ENCODE measurements around the gene ANKEF1. TPM values are rescaled to one million over a fixed set of nuclear protein-coding genes. Genes with fewer than 3 reads are reported as not detected.
"Not testable (repeated sequence)": the region's sequence is repeated elsewhere in the genome, so short reads cannot be mapped to it uniquely, and the experiment has no call there.

The ANKEF1 gene
- polyA plus RNA-seq, 2 donors, result 1.2 to 2.3 TPM

GRCh38 chr20:10023911-10024310 is 10.9 kb upstream of the ANKEF1 start:
- WGBS, 2 donors, result 73 to 77% methylated on average over 2 of the region's 2 CpGs

GRCh38 chr20:10031451-10032215 is 3.2 kb upstream of the ANKEF1 start:
- H3K36me3 ChIP-seq (ENCODE audit: control insufficient read depth in 2 of 2, insufficient read depth in 2 of 2, low read length in 1 of 2); H3K4me3 ChIP-seq (ENCODE audit: low read depth in 1 of 2, low read length in 2 of 2); H3K27me3 ChIP-seq (ENCODE audit: control insufficient read depth in 1 of 2, insufficient read depth in 2 of 2, low read length in 2 of 2); H3K27ac ChIP-seq (ENCODE audit: low read depth in 2 of 2, low read length in 1 of 2); H3K9me3 ChIP-seq (ENCODE audit: control insufficient read depth in 2 of 2, insufficient read depth in 1 of 2, low read depth in 1 of 2, low read length in 1 of 2); H3K4me1 ChIP-seq (ENCODE audit: control insufficient read depth in 2 of 2, insufficient read depth in 2 of 2, low read length in 1 of 2): not testable (repeated sequence)
- WGBS, 2 donors, result 91 to 94% methylated on average over 35 to 47 of the region's 47 CpGs

More at GRCh38 chr20:10023911-10024310, 10.9 kb upstream of the ANKEF1 start:
- Histone ChIP-seq H3K27me3 (ENCODE audit: control insufficient read depth in 1 of 2, insufficient read depth in 2 of 2, low read length in 2 of 2) (no peaks in the 10 kb centered on the region), H3K36me3 (ENCODE audit: control insufficient read depth in 2 of 2, insufficient read depth in 2 of 2, low read length in 1 of 2) (no peaks in the 10 kb centered on the region), H3K4me3 (ENCODE audit: low read depth in 1 of 2, low read length in 2 of 2) (no peak overlapping the region), H3K4me1 (ENCODE audit: control insufficient read depth in 2 of 2, insufficient read depth in 2 of 2, low read length in 1 of 2) (no peaks in the 10 kb centered on the region), H3K27ac (ENCODE audit: low read depth in 2 of 2, low read length in 1 of 2) (no peak overlapping the region), H3K9me3 (ENCODE audit: control insufficient read depth in 2 of 2, insufficient read depth in 1 of 2, low read depth in 1 of 2, low read length in 1 of 2) (no peaks in the 10 kb centered on the region)

- not testable (repeated sequence) for H3K4me1 ChIP-seq (ENCODE audit: control insufficient read depth in 2 of 2, insufficient read depth in 2 of 2, low read length in 1 of 2); H3K4me3 ChIP-seq (ENCODE audit: low read depth in 1 of 2, low read length in 2 of 2); H3K9me3 ChIP-seq (ENCODE audit: control insufficient read depth in 2 of 2, insufficient read depth in 1 of 2, low read depth in 1 of 2, low read length in 1 of 2); H3K27me3 ChIP-seq (ENCODE audit: control insufficient read depth in 1 of 2, insufficient read depth in 2 of 2, low read length in 2 of 2); H3K27ac ChIP-seq (ENCODE audit: low read depth in 2 of 2, low read length in 1 of 2); H3K36me3 ChIP-seq (ENCODE audit: control insufficient read depth in 2 of 2, insufficient read depth in 2 of 2, low read length in 1 of 2)
- 90 to 95% methylated on average over 7 of the region's 7 CpGs for WGBS, 2 donors
Observed at GRCh38 chr20:10032269-10032668, 2.5 kb upstream of the ANKEF1 start.

GRCh38 chr20:10033905-10034650 is 709 bp upstream of the ANKEF1 start:
- H3K4me3 ChIP-seq (ENCODE audit: low read depth in 1 of 2, low read length in 2 of 2), result peak overlapping the region in 1 of 2 donors; percentile 76
- 77 to 89% methylated on average over 5 of the region's 5 CpGs for WGBS, 2 donors
- no peak overlapping the region for H3K27ac ChIP-seq (ENCODE audit: low read depth in 2 of 2, low read length in 1 of 2)

GRCh38 chr20:10036321-10036720 is 1.5 kb downstream of the ANKEF1 start:
- H3K4me3 ChIP-seq (ENCODE audit: low read depth in 1 of 2, low read length in 2 of 2); H3K4me1 ChIP-seq (ENCODE audit: control insufficient read depth in 2 of 2, insufficient read depth in 2 of 2, low read length in 1 of 2); H3K9me3 ChIP-seq (ENCODE audit: control insufficient read depth in 2 of 2, insufficient read depth in 1 of 2, low read depth in 1 of 2, low read length in 1 of 2); H3K27me3 ChIP-seq (ENCODE audit: control insufficient read depth in 1 of 2, insufficient read depth in 2 of 2, low read length in 2 of 2); H3K36me3 ChIP-seq (ENCODE audit: control insufficient read depth in 2 of 2, insufficient read depth in 2 of 2, low read length in 1 of 2); H3K27ac ChIP-seq (ENCODE audit: low read depth in 2 of 2, low read length in 1 of 2): not testable (repeated sequence)
- WGBS, 2 donors, result 94 to 98% methylated on average over 8 of the region's 8 CpGs

More at GRCh38 chr20:10033905-10034650, 709 bp upstream of the ANKEF1 start:
- Histone ChIP-seq H3K9me3 (ENCODE audit: control insufficient read depth in 2 of 2, insufficient read depth in 1 of 2, low read depth in 1 of 2, low read length in 1 of 2) (no peaks in the 10 kb centered on the region), H3K27me3 (ENCODE audit: control insufficient read depth in 1 of 2, insufficient read depth in 2 of 2, low read length in 2 of 2) (no peaks in the 10 kb centered on the region), H3K4me1 (ENCODE audit: control insufficient read depth in 2 of 2, insufficient read depth in 2 of 2, low read length in 1 of 2) (no peaks in the 10 kb centered on the region), H3K36me3 (ENCODE audit: control insufficient read depth in 2 of 2, insufficient read depth in 2 of 2, low read length in 1 of 2) (no peaks in the 10 kb centered on the region)

GRCh38 chr20:10040070-10040975 is 5.5 kb downstream of the ANKEF1 start:
- Histone ChIP-seq H3K4me3 (ENCODE audit: low read depth in 1 of 2, low read length in 2 of 2) (no peak overlapping the region), H3K4me1 (ENCODE audit: control insufficient read depth in 2 of 2, insufficient read depth in 2 of 2, low read length in 1 of 2) (no peaks in the 10 kb centered on the region), H3K27ac (ENCODE audit: low read depth in 2 of 2, low read length in 1 of 2) (no peak overlapping the region), H3K9me3 (ENCODE audit: control insufficient read depth in 2 of 2, insufficient read depth in 1 of 2, low read depth in 1 of 2, low read length in 1 of 2) (no peaks in the 10 kb centered on the region), H3K36me3 (ENCODE audit: control insufficient read depth in 2 of 2, insufficient read depth in 2 of 2, low read length in 1 of 2) (no peaks in the 10 kb centered on the region), H3K27me3 (ENCODE audit: control insufficient read depth in 1 of 2, insufficient read depth in 2 of 2, low read length in 2 of 2) (no peaks in the 10 kb centered on the region)
- WGBS, 2 donors, result 67 to 72% methylated on average over 5 of the region's 5 CpGs

- no peak overlapping the region for H3K27ac ChIP-seq (ENCODE audit: low read depth in 2 of 2, low read length in 1 of 2)
- no peaks in the 10 kb centered on the region for H3K9me3 ChIP-seq (ENCODE audit: control insufficient read depth in 2 of 2, insufficient read depth in 1 of 2, low read depth in 1 of 2, low read length in 1 of 2)
- no peak overlapping the region for H3K4me3 ChIP-seq (ENCODE audit: low read depth in 1 of 2, low read length in 2 of 2)
- no peaks in the 10 kb centered on the region for H3K4me1 ChIP-seq (ENCODE audit: control insufficient read depth in 2 of 2, insufficient read depth in 2 of 2, low read length in 1 of 2)
- no peaks in the 10 kb centered on the region for H3K36me3 ChIP-seq (ENCODE audit: control insufficient read depth in 2 of 2, insufficient read depth in 2 of 2, low read length in 1 of 2)
- 72 to 78% methylated on average over 3 of the region's 3 CpGs for WGBS, 2 donors
- no peaks in the 10 kb centered on the region for H3K27me3 ChIP-seq (ENCODE audit: control insufficient read depth in 1 of 2, insufficient read depth in 2 of 2, low read length in 2 of 2)
Observed at GRCh38 chr20:10042086-10042485, 7.3 kb downstream of the ANKEF1 start.

GRCh38 chr20:10047427-10047826 is 12.6 kb downstream of the ANKEF1 start:
- WGBS, 2 donors, result 43 to 59% methylated on average over 4 of the region's 4 CpGs
- no peaks in the 10 kb centered on the region for H3K27me3 ChIP-seq (ENCODE audit: control insufficient read depth in 1 of 2, insufficient read depth in 2 of 2, low read length in 2 of 2)
- no peaks in the 10 kb centered on the region for H3K9me3 ChIP-seq (ENCODE audit: control insufficient read depth in 2 of 2, insufficient read depth in 1 of 2, low read depth in 1 of 2, low read length in 1 of 2)
- H3K36me3 ChIP-seq (ENCODE audit: control insufficient read depth in 2 of 2, insufficient read depth in 2 of 2, low read length in 1 of 2), result no peaks in the 10 kb centered on the region
- no peaks in the 10 kb centered on the region for H3K4me1 ChIP-seq (ENCODE audit: control insufficient read depth in 2 of 2, insufficient read depth in 2 of 2, low read length in 1 of 2)
- no peak overlapping the region for H3K27ac ChIP-seq (ENCODE audit: low read depth in 2 of 2, low read length in 1 of 2)
- H3K4me3 ChIP-seq (ENCODE audit: low read depth in 1 of 2, low read length in 2 of 2), result no peak overlapping the region

- no peak overlapping the region for H3K4me3 ChIP-seq (ENCODE audit: low read depth in 1 of 2, low read length in 2 of 2)
- H3K36me3 ChIP-seq (ENCODE audit: control insufficient read depth in 2 of 2, insufficient read depth in 2 of 2, low read length in 1 of 2), result no peaks in the 10 kb centered on the region
- no peaks in the 10 kb centered on the region for H3K4me1 ChIP-seq (ENCODE audit: control insufficient read depth in 2 of 2, insufficient read depth in 2 of 2, low read length in 1 of 2)
- no peak overlapping the region for H3K27ac ChIP-seq (ENCODE audit: low read depth in 2 of 2, low read length in 1 of 2)
- no peaks in the 10 kb centered on the region for H3K27me3 ChIP-seq (ENCODE audit: control insufficient read depth in 1 of 2, insufficient read depth in 2 of 2, low read length in 2 of 2)
- 49 to 90% methylated on average over 1 of the region's 1 CpG for WGBS, 2 donors
- H3K9me3 ChIP-seq (ENCODE audit: control insufficient read depth in 2 of 2, insufficient read depth in 1 of 2, low read depth in 1 of 2, low read length in 1 of 2), result no peaks in the 10 kb centered on the region
Observed at GRCh38 chr20:10051185-10051584, 16.4 kb downstream of the ANKEF1 start.

All from esophagus (tissue), 2 donors.